NCI-H2107 (cell line): Measurements from ENCODE around the gene DLG5.
A peak's percentile ranks its signal among the peaks of the same experiment; 100 is the strongest.

ENCODE experiments used
- DNase-seq: peaks from one replicate; lab custom pipeline; 2025; lab: John Stamatoyannopoulos, UW

Gene DLG5

GRCh38 chr10:77841711-77842375 lies 84.7 kb downstream of the DLG5 start:
- DNase-seq = no peak

GRCh38 chr10:77840636-77841035 lies 85.9 kb downstream of the DLG5 start:
- DNase-seq = no peak

- DNase-seq = no peak
Measured at GRCh38 chr10:77837925-77838595, 88.5 kb downstream of the DLG5 start.

GRCh38 chr10:77837248-77837924 lies 89.2 kb downstream of the DLG5 start:
- peak; percentile 58 for DNase-seq

GRCh38 chr10:77836299-77836820 lies 90.2 kb downstream of the DLG5 start:
- peak; percentile 11 for DNase-seq

- no peak for DNase-seq
Measured at GRCh38 chr10:77835669-77836086, 90.9 kb downstream of the DLG5 start.

GRCh38 chr10:77834943-77835668 lies 91.4 kb downstream of the DLG5 start:
- DNase-seq = no peak

- DNase-seq = no peak
Measured at GRCh38 chr10:77834540-77834939, 92.0 kb downstream of the DLG5 start.

GRCh38 chr10:77833792-77834191 lies 92.8 kb downstream of the DLG5 start:
- DNase-seq = no peak

- DNase-seq = no peak
Measured at GRCh38 chr10:77833225-77833624, 93.3 kb downstream of the DLG5 start.

GRCh38 chr10:77832238-77832637 lies 94.3 kb downstream of the DLG5 start:
- DNase-seq = no peak

GRCh38 chr10:77829356-77829755 lies 97.2 kb downstream of the DLG5 start:
- no peak for DNase-seq

- no peak for DNase-seq
Measured at GRCh38 chr10:77828377-77828776, 98.2 kb downstream of the DLG5 start.

- DNase-seq = no peak
Measured at GRCh38 chr10:77827366-77827765, 99.2 kb downstream of the DLG5 start.

GRCh38 chr10:77825965-77826364 lies 100.6 kb downstream of the DLG5 start:
- no peak for DNase-seq

- DNase-seq = no peak
Measured at GRCh38 chr10:77824908-77825307, 101.6 kb downstream of the DLG5 start.

- DNase-seq = no peak
Measured at GRCh38 chr10:77823811-77824542, 102.6 kb downstream of the DLG5 start.

GRCh38 chr10:77821551-77821950 lies 105.0 kb downstream of the DLG5 start:
- no peak for DNase-seq

GRCh38 chr10:77821036-77821435 lies 105.5 kb downstream of the DLG5 start:
- DNase-seq = no peak

- DNase-seq = no peak
Measured at GRCh38 chr10:77820349-77820748, 106.2 kb downstream of the DLG5 start.
